Embryonic facial prominence (tissue), 1 donor: Measurements from ENCODE around the gene IQGAP1.

Experiments used
- DNase-seq: peaks from one replicate; pipeline ENCODE4 v3.0.0-alpha.2; 2016; ENCODE audit errors: extremely low spot score

Gene IQGAP1

GRCh38 chr15:90441027-90441426 lies 53.0 kb downstream of the IQGAP1 start:
- DNase-seq: no peak

- DNase-seq: no peak
Observed at GRCh38 chr15:90442423-90442822, 54.4 kb downstream of the IQGAP1 start.

- no peak for DNase-seq
Observed at GRCh38 chr15:90449206-90449735, 61.2 kb downstream of the IQGAP1 start.

GRCh38 chr15:90451053-90451850 lies 63.2 kb downstream of the IQGAP1 start:
- no peak for DNase-seq

- DNase-seq: no peak
Observed at GRCh38 chr15:90456236-90456635, 68.2 kb downstream of the IQGAP1 start.

- DNase-seq: no peak
Observed at GRCh38 chr15:90458061-90458460, 70.0 kb downstream of the IQGAP1 start.

- no peak for DNase-seq
Observed at GRCh38 chr15:90459368-90459767, 71.3 kb downstream of the IQGAP1 start.

- no peak for DNase-seq
Observed at GRCh38 chr15:90460142-90460824, 72.2 kb downstream of the IQGAP1 start.

GRCh38 chr15:90463381-90463780 lies 75.3 kb downstream of the IQGAP1 start:
- no peak for DNase-seq

- no peak for DNase-seq
Observed at GRCh38 chr15:90465140-90465929, 77.3 kb downstream of the IQGAP1 start.

- DNase-seq: no peak
Observed at GRCh38 chr15:90465930-90466567, 78.0 kb downstream of the IQGAP1 start.

GRCh38 chr15:90469723-90470122 lies 81.7 kb downstream of the IQGAP1 start:
- DNase-seq: no peak

- DNase-seq: no peak
Observed at GRCh38 chr15:90470453-90470852, 82.4 kb downstream of the IQGAP1 start.

- DNase-seq: no peak
Observed at GRCh38 chr15:90471126-90471525, 83.1 kb downstream of the IQGAP1 start.

- DNase-seq: no peak
Observed at GRCh38 chr15:90471769-90472168, 83.7 kb downstream of the IQGAP1 start.

GRCh38 chr15:90478846-90479481 lies 90.9 kb downstream of the IQGAP1 start:
- DNase-seq: no peak

- DNase-seq: no peak
Observed at GRCh38 chr15:90479656-90480055, 91.6 kb downstream of the IQGAP1 start.

- DNase-seq: no peak
Observed at GRCh38 chr15:90481023-90481422, 93.0 kb downstream of the IQGAP1 start.

GRCh38 chr15:90482124-90483011 lies 94.3 kb downstream of the IQGAP1 start:
- DNase-seq: peak; percentile 34

- no peak for DNase-seq
Observed at GRCh38 chr15:90483012-90483307, 94.9 kb downstream of the IQGAP1 start.
